Tibial nerve (tissue), 4 donors: ENCODE measurements around the gene MTX2. TPM values are rescaled to one million over a fixed set of nuclear protein-coding genes. Genes with fewer than 3 reads are reported as not detected.

ENCODE experiments used
- DNase-seq, 2 donors: peaks; one replicate each; pipeline ENCODE4 v3.0.0-alpha.2; 2019; ENCODE audit warnings: low spot score in 2 of 2
- H3K27ac ChIP-seq, 4 donors: fragments of 200-600 bp; sonication (generic) in 3 of 4; one replicate each; pipeline ENCODE4 v1.5.1; 2017 to 2019; ENCODE audit warnings: mild to moderate bottlenecking in 1 of 4
- H3K27me3 ChIP-seq, 2 donors: fragments of 200-600 bp; sonication (generic) in 1 of 2; one replicate each; pipeline versions ENCODE4 v1.5.1 to v1.6.0; 2017 to 2019
- H3K36me3 ChIP-seq, 3 donors: fragments of 200-600 bp; sonication (generic); one replicate each; pipeline ENCODE4 v1.5.1; 2018 to 2019
- H3K4me1 ChIP-seq, 4 donors: fragments of 200-600 bp; sonication (generic) in 3 of 4; one replicate each; pipeline ENCODE4 v1.5.1; 2017 to 2019
- H3K4me3 ChIP-seq, 4 donors: fragments of 200-600 bp; sonication (generic) in 3 of 4; one replicate each; pipeline ENCODE4 v1.5.1; 2017 to 2019; ENCODE audit warnings: mild to moderate bottlenecking in 1 of 4, moderate library complexity in 1 of 4
- H3K9me3 ChIP-seq, 4 donors: fragments of 200-600 bp; sonication (generic) in 3 of 4; one replicate each; pipeline ENCODE4 v1.5.1; 2017 to 2019
- CTCF ChIP-seq, 5 experiments: fragments of 200-600 bp in 3 of 5; fragments of 450-650 bp in 2 of 5; sonication (generic) in 3 of 5; IDR thresholded peaks; one replicate each; pipeline ENCODE4 v1.5.1; 2016 to 2019; ENCODE audit warnings: antibody characterized with exemption in 5 of 5, mild to moderate bottlenecking in 3 of 5, moderate library complexity in 2 of 5
- EP300 ChIP-seq, 2 donors: sonication (generic); formaldehyde crosslinking; IDR thresholded peaks; one replicate each; pipeline ENCODE4 v1.6.1; 2017; ENCODE audit warnings: antibody characterized with exemption in 2 of 2, mild to moderate bottlenecking in 1 of 2
- POLR2A ChIP-seq, 2 donors: fragments of 450-650 bp; IDR thresholded peaks; one replicate each; pipeline ENCODE4 v1.6.1; 2017; ENCODE audit warnings: antibody characterized with exemption in 2 of 2, mild to moderate bottlenecking in 2 of 2, moderate library complexity in 2 of 2
- WGBS, 2 donors: methylation state at CpG; one replicate each; pipeline ENCODE4 v1.1.5; 2018; 5-methylcytosine and 5-hydroxymethylcytosine counted together
- total RNA-seq, 4 donors: library from RNA; depleted of rRNA; stranded (reverse); fragments of >200 nt; gene quantifications; one replicate each; pipeline ENCODE4 v1.1.0, GENCODE V29; 2016

Gene MTX2
- 10 to 100 TPM; 18.8 to 22.4 (median 21.9) TPM for total RNA-seq

- Histone ChIP-seq H3K27ac (peak within 1 kb of the TSS; percentile 28 to 86 (median 78)), H3K9me3 (no peaks in the 10 kb centered on the region), H3K4me3 (peak within 1 kb of the TSS; percentile 73 to 92 (median 78)), H3K4me1 (peaks cover 0 to 25% (median 4%) of the 10 kb centered on the region in 4 donors), H3K27me3 (no peaks in the 10 kb centered on the region), H3K36me3 (no peaks in the 10 kb centered on the region)
- 0 to 1% methylated on average over 29 to 56 of the region's 58 CpGs for WGBS, 2 donors
- TF ChIP-seq POLR2A (IDR thresholded peaks at IDR 0.05), result no peak
- TF ChIP-seq CTCF (IDR thresholded peaks at IDR 0.05), result peak in 2 of 5 experiments; percentile 41 to 51
- TF ChIP-seq EP300 (IDR thresholded peaks at IDR 0.05), result peak in 1 of 2 donors; percentile 76
- peak; percentile 19 to 30 for DNase-seq
Observed at GRCh38 chr2:176269319-176270099, at the start of gene MTX2. MTX2 (plus strand) TSS chr2:176269442; CDS start chr2:176269630, 188 bp downstream.

- DNase-seq, result no peak
- WGBS, 2 donors, result 67 to 73% methylated on average over 2 of the region's 2 CpGs
Observed at GRCh38 chr2:176227874-176228273, 41.4 kb upstream of the MTX2 start.

GRCh38 chr2:176234156-176234555 lies 35.1 kb upstream of the MTX2 start:
- no peak for DNase-seq
- Histone ChIP-seq H3K27ac (no peak overlapping the region), H3K4me1 (no peaks in the 10 kb centered on the region), H3K9me3 (no peaks in the 10 kb centered on the region), H3K36me3 (no peaks in the 10 kb centered on the region), H3K4me3 (no peak overlapping the region), H3K27me3 (no peaks in the 10 kb centered on the region)
- TF ChIP-seq EP300 (IDR thresholded peaks at IDR 0.05), result no peak
- no peak for TF ChIP-seq CTCF (IDR thresholded peaks at IDR 0.05)
- TF ChIP-seq POLR2A (IDR thresholded peaks at IDR 0.05), result no peak
- WGBS, 2 donors, result 25 to 37% methylated on average over 2 of the region's 2 CpGs

More at GRCh38 chr2:176227874-176228273, 41.4 kb upstream of the MTX2 start:
- Histone ChIP-seq H3K27me3 (peaks cover 0 to 10% of the 10 kb centered on the region in 2 donors), H3K4me1 (no peaks in the 10 kb centered on the region), H3K27ac (no peak overlapping the region), H3K4me3 (no peak overlapping the region), H3K36me3 (no peaks in the 10 kb centered on the region), H3K9me3 (no peaks in the 10 kb centered on the region)
- TF ChIP-seq EP300 (IDR thresholded peaks at IDR 0.05), result no peak
- no peak for TF ChIP-seq CTCF (IDR thresholded peaks at IDR 0.05)
- no peak for TF ChIP-seq POLR2A (IDR thresholded peaks at IDR 0.05)

- Histone ChIP-seq H3K27ac (no peak overlapping the region), H3K36me3 (no peaks in the 10 kb centered on the region), H3K27me3 (no peaks in the 10 kb centered on the region), H3K9me3 (no peaks in the 10 kb centered on the region), H3K4me1 (no peaks in the 10 kb centered on the region), H3K4me3 (no peak overlapping the region)
- TF ChIP-seq CTCF (IDR thresholded peaks at IDR 0.05), result no peak
- no peak for TF ChIP-seq EP300 (IDR thresholded peaks at IDR 0.05)
- no peak for TF ChIP-seq POLR2A (IDR thresholded peaks at IDR 0.05)
- no peak for DNase-seq
- whole genome bisulfite sequencing, 2 donors, result 15 to 16% methylated on average over 1 of the region's 1 CpG
Observed at GRCh38 chr2:176234940-176235339, 34.3 kb upstream of the MTX2 start.

- Histone ChIP-seq H3K4me1 (no peaks in the 10 kb centered on the region), H3K27ac (no peak overlapping the region), H3K4me3 (no peak overlapping the region), H3K36me3 (no peaks in the 10 kb centered on the region), H3K27me3 (no peaks in the 10 kb centered on the region), H3K9me3 (no peaks in the 10 kb centered on the region)
- 42 to 51% methylated on average over 4 of the region's 4 CpGs for WGBS, 2 donors
- TF ChIP-seq POLR2A (IDR thresholded peaks at IDR 0.05) (no peak), EP300 (IDR thresholded peaks at IDR 0.05) (no peak), CTCF (IDR thresholded peaks at IDR 0.05) (no peak)
- DNase-seq, result no peak
Observed at GRCh38 chr2:176237456-176237855, 31.8 kb upstream of the MTX2 start.
